NB4 (cell line): ENCODE results near the gene STARD3NL.

Experiments
- DNase-seq: peaks from one replicate; pipeline ENCODE4 v3.0.0; 2010; ENCODE audit warnings: low read depth
- H3K4me3 ChIP-seq: one replicate; pipeline ENCODE4 v1.5.1; 2011; ENCODE audit warnings: mild to moderate bottlenecking, low read depth, low read length, moderate library complexity
- MYC ChIP-seq: IDR thresholded peaks from 2 replicates; pipeline ENCODE4 v1.6.1; 2011; ENCODE audit warnings: low read depth, low read length
- POLR2A ChIP-seq: IDR thresholded peaks from 2 replicates; pipeline ENCODE4 v1.6.1; 2011; ENCODE audit warnings: mild to moderate bottlenecking; ENCODE audit not compliant: insufficient read length; ENCODE audit errors: extremely low read depth
- TF ChIP-seq, protein P1 (sequence below): IDR thresholded peaks from 2 replicates; pipeline ENCODE4 v1.6.1; 2011; ENCODE audit warnings: low read depth, low read length
- TF ChIP-seq, protein P2 (sequence below): IDR thresholded peaks from one replicate; pipeline ENCODE4 v1.5.1; 2012; ENCODE audit warnings: low read depth, low read length

STARD3NL gene

GRCh38 chr7:38178004-38178694, at the start of gene STARD3NL:
Gene STARD3NL (plus strand): TSS chr7:38178245. CDS start chr7:38207505, 29,260 bp downstream.
- H3K4me3 ChIP-seq: peak within 1 kb of the TSS; percentile 78
- TF ChIP-seq MYC: no peak
- TF ChIP-seq POLR2A: peak; percentile 80
- DNase-seq: peak; percentile 100

GRCh38 chr7:38129162-38129561, 48.9 kb upstream of the STARD3NL start:
- DNase-seq: no peak
- TF ChIP-seq MYC (no peak), POLR2A (no peak)
- TF ChIP-seq, protein P1, sequence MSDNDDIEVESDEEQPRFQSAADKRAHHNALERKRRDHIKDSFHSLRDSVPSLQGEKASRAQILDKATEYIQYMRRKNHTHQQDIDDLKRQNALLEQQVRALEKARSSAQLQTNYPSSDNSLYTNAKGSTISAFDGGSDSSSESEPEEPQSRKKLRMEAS: no peak
- TF ChIP-seq, protein P2, sequence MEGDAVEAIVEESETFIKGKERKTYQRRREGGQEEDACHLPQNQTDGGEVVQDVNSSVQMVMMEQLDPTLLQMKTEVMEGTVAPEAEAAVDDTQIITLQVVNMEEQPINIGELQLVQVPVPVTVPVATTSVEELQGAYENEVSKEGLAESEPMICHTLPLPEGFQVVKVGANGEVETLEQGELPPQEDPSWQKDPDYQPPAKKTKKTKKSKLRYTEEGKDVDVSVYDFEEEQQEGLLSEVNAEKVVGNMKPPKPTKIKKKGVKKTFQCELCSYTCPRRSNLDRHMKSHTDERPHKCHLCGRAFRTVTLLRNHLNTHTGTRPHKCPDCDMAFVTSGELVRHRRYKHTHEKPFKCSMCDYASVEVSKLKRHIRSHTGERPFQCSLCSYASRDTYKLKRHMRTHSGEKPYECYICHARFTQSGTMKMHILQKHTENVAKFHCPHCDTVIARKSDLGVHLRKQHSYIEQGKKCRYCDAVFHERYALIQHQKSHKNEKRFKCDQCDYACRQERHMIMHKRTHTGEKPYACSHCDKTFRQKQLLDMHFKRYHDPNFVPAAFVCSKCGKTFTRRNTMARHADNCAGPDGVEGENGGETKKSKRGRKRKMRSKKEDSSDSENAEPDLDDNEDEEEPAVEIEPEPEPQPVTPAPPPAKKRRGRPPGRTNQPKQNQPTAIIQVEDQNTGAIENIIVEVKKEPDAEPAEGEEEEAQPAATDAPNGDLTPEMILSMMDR: no peak
- no peak overlapping the region for H3K4me3 ChIP-seq

DNA sequence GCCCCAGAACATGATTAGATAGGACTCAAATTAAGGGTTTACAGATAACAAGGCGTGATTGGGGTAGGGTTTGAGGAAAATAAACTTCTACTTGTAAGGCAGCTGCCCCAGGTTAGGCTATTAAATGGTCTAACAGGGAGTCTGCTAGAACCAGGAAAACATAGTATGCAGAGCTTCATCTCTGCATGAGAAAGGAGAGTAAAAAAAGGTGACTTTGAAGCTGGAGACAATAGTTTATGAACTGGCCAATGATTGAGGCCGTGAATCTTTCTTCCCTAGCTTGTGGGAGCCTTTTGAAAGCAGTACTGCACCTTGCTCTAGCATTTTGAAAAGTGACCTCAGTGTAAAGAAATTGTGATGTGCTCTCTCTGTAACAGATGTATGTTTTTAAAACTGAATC, 48.5 kb upstream of the STARD3NL start:
- H3K4me3 ChIP-seq: no peak overlapping the region
- TF ChIP-seq MYC: no peak
- TF ChIP-seq POLR2A: no peak
- TF ChIP-seq, protein P1: no peak
- TF ChIP-seq, protein P2: no peak
- DNase-seq: no peak

- H3K4me3 ChIP-seq: no peak overlapping the region
- DNase-seq: no peak
- TF ChIP-seq, protein P1: no peak
- TF ChIP-seq POLR2A (no peak), MYC (no peak)
- TF ChIP-seq, protein P2: no peak
Observed at GRCh38 chr7:38138171-38138570, 39.9 kb upstream of the STARD3NL start.

DNA sequence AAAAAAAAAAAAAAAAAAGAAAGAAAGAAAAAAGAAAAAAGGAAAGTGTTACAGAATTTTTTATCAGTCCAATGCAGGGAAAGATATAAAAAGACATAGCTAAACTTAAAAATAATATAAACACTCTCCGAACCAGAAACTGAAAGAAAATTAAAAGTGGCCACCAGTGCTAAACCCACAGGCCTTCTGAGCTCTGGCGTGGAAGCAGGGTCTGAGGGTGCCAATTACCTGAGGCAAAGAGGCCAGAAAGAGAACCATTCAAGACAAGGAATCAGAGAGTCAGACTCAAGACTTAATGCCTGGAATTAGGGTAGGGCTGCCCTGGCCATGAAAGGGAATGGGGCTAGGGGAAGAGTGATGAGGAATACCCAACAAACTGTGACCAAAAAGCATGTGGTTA, 36.9 kb upstream of the STARD3NL start:
- DNase-seq: no peak
- TF ChIP-seq, protein P1: no peak
- TF ChIP-seq POLR2A: no peak
- TF ChIP-seq MYC: no peak
- TF ChIP-seq, protein P2: no peak
- H3K4me3 ChIP-seq: no peak overlapping the region

DNA sequence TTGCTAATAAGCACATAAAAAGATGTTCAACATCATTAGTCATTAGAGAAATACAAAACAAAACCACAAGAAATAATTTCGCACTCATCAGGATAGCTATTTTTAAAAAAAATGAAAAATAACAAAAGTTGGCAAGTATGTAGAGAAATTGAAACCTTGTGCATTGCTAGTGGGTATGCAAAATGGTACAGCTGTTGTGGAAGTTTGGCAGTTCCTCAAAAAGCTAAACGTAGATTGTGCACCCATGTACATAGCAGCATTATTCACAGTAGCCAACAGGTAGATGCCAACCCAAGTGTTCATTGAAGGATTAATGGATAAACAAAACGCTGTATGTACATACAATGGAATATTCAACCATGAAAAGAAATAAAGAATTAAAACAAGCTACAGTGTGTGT, 35.3 kb upstream of the STARD3NL start:
- TF ChIP-seq MYC (no peak), POLR2A (no peak)
- TF ChIP-seq, protein P1: no peak
- TF ChIP-seq, protein P2: no peak
- no peak for DNase-seq
- H3K4me3 ChIP-seq: no peak overlapping the region
